GM12864 (cell line): ENCODE data around the gene GREB1L.
"Not testable (repeated sequence)": the region's sequence is repeated elsewhere in the genome, so short reads cannot be mapped to it uniquely, and the experiment has no call there.

Experiments
- DNase-seq: peaks from one replicate; pipeline ENCODE4 v3.0.0-alpha.2; 2011; ENCODE audit warnings: low read depth
- H3K4me3 ChIP-seq: 2 replicates; pipeline ENCODE4 v1.5.1; 2011; ENCODE audit warnings: mild to moderate bottlenecking, low read depth, low read length, control low read depth
- TF ChIP-seq, protein P1 (sequence below): IDR thresholded peaks from 2 replicates; pipeline ENCODE4 v1.5.1; 2011; ENCODE audit warnings: low read depth, mild to moderate bottlenecking, moderate library complexity, low read length, control low read depth, inconsistent platforms; ENCODE audit errors: missing control alignments

GREB1L gene

DNA sequence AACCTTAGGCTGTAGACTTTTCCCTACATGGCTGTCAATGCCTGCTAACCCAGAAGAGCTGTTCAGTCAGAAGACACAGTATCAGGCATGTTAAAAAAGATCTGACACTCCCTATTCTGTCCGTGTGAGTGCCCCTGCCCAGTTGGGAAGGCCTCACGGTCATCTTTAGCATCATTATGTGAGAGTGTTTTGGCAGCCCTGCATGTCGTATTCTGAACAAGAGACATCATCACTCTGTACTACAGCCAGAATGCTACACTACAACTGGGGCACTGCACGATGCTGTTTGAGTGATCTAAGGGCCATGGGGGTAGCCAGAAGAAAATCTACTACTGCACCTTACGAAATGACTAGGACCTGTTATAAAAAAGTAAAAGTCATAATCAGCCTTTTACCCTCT, 67.2 kb downstream of the GREB1L start:
- TF ChIP-seq, protein P1, sequence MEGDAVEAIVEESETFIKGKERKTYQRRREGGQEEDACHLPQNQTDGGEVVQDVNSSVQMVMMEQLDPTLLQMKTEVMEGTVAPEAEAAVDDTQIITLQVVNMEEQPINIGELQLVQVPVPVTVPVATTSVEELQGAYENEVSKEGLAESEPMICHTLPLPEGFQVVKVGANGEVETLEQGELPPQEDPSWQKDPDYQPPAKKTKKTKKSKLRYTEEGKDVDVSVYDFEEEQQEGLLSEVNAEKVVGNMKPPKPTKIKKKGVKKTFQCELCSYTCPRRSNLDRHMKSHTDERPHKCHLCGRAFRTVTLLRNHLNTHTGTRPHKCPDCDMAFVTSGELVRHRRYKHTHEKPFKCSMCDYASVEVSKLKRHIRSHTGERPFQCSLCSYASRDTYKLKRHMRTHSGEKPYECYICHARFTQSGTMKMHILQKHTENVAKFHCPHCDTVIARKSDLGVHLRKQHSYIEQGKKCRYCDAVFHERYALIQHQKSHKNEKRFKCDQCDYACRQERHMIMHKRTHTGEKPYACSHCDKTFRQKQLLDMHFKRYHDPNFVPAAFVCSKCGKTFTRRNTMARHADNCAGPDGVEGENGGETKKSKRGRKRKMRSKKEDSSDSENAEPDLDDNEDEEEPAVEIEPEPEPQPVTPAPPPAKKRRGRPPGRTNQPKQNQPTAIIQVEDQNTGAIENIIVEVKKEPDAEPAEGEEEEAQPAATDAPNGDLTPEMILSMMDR = no peak
- DNase-seq = no peak
- no peak overlapping the region for H3K4me3 ChIP-seq

DNA sequence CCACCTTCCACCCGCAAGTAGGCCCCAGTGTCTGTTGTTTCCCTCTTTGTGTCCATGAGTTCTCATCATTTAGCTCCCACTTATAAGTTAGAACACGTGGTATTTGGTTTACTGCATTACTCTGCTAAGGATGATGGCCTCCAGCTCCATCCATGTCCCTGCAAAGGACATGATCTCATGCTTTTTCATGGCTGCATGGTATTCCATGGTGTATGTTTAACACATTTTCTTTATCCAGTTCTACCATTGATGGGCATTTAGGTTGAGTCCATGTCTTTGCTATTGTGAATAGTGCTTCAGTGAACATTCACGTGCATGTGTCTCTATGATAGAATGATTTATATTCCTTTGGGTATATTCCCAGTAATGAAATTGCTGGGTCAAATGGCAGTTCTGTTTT, 69.9 kb downstream of the GREB1L start:
- not testable (repeated sequence) for H3K4me3 ChIP-seq, DNase-seq

DNA sequence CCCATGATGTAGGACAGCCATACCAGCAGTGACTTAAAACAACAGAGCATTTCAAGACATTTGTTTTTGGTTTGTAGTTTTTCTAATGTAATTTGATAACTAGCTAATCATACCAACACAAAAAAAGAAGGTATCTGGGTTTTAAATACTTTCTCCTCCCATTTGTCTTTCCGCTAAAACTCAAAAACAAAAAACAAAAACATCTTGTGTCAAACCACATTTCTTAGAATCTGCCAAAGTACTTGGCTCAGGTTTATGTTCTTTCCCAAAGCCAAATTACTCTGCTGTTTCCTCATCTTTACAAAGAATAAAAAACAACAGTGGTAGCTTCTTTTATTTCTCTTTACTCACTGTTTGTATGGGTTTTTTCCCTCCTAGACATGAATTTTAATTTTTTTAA, 71.5 kb downstream of the GREB1L start:
- TF ChIP-seq, protein P1 = no peak
- H3K4me3 ChIP-seq = no peak overlapping the region
- no peak for DNase-seq

DNA sequence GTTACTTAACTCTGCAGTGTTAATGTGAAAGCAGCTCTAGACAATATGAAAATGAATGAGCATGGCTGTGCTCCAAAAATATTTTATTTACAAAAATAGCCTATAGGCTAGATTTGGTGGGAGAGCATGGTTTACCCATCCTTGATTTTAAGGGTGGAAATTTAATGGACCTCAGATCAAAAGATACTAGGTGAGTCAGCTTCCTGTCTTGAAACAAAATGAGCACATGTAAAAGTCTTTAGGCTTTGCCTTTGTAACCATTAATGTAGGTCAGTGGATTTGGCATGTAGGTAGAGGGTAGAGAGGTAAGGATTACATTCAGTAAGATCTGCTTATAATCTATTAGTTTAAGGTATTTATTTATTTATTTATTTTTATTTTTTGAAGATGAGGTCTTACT, 72.7 kb downstream of the GREB1L start:
- TF ChIP-seq, protein P1 = no peak
- no peak for DNase-seq
- H3K4me3 ChIP-seq = no peak overlapping the region

DNA sequence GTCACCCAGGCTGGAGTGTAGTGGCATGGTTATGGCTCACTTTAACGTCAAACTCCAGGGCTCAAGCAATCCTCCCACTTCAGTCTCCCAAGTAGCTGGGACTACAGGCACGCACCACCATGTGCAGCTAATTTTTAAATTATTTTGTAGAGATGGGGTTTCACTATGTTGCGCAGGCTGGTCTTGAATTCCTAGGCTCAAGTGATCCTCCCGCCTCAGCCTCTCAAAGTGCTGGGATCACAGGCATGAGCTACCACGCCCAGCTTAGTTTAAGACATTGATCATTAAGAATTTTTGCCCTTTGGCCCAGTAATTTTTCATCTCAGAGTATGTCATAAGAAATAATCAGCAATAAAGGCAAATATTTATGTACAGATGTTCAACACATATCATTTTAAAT, 73.1 kb downstream of the GREB1L start:
- not testable (repeated sequence) for H3K4me3 ChIP-seq, DNase-seq

DNA sequence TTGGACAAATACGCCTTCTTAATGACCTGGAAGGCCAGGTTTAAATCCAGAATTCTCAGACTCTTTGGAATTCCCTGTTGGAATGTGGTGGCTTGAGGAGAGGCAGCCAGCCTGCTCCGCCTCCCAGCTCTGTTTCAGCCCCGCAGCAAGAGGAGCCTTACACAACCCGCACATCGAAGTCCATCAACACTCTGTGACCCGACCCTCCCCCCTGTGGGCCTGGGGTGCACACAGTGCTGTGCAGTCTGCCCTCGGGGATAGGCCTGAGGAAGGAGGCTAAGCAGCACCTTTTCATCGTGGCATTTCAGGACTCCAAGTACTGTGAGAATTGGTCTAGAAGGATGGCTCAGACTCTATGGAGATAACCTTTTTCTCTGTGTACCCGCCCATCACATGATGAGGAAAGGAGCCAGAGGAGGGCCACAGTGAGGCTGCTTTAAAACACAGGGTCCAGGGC, 73.7 kb downstream of the GREB1L start:
- H3K4me3 ChIP-seq = no peak overlapping the region
- TF ChIP-seq, protein P1 = no peak
- DNase-seq = no peak

DNA sequence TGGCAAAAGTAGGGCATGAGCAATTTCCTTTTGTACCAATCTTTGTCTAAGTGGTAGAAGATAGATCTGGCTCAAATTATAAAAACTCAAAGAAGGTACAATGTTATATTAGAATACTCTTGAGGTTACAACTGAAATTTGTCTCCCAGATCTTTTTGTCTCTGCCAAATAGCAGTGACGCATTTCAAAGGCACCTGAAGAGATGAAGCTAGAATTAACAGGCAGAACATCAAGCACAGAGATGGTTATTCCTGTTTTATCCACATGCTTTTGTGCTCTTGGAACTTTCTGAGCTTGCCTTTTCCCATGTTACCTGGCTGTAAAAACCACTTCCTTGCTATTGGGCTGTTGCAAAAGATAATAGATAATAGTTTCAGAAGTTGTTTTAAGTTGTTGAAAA, 74.3 kb downstream of the GREB1L start:
- no peak for DNase-seq
- TF ChIP-seq, protein P1 = no peak

DNA sequence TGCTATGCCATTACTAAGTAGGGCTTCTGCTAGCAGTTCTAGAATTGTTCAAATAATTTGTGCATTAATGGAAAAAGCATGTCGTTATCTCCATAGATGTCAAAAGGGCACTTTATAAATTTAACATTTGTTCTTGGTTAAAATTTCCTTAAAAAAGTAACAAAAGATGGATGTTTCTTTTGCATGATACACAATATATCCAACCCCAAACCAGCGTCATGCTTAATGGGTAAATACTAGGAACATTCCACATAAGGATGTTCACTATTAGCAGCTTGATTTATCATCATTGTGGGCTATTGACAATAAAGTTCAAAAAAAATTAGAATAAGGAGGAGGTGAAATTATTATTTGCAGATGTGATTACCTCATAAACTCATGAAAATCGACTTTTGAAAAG, 79.7 kb downstream of the GREB1L start:
- no peak for DNase-seq
- no peak overlapping the region for H3K4me3 ChIP-seq
- TF ChIP-seq, protein P1 = no peak

More for the DNA sequence above, 74.3 kb downstream of the GREB1L start:
- H3K4me3 ChIP-seq = no peak overlapping the region
